ENCODE measurements around the gene PHRF1. TPM values are rescaled to one million over a fixed set of nuclear protein-coding genes. Genes with fewer than 3 reads are reported as not detected.

Gene PHRF1
- total and polyA plus RNA-seq, 7 experiments from 2014 or later = 6.2 to 55.2 (median 47.5) TPM

DNA sequence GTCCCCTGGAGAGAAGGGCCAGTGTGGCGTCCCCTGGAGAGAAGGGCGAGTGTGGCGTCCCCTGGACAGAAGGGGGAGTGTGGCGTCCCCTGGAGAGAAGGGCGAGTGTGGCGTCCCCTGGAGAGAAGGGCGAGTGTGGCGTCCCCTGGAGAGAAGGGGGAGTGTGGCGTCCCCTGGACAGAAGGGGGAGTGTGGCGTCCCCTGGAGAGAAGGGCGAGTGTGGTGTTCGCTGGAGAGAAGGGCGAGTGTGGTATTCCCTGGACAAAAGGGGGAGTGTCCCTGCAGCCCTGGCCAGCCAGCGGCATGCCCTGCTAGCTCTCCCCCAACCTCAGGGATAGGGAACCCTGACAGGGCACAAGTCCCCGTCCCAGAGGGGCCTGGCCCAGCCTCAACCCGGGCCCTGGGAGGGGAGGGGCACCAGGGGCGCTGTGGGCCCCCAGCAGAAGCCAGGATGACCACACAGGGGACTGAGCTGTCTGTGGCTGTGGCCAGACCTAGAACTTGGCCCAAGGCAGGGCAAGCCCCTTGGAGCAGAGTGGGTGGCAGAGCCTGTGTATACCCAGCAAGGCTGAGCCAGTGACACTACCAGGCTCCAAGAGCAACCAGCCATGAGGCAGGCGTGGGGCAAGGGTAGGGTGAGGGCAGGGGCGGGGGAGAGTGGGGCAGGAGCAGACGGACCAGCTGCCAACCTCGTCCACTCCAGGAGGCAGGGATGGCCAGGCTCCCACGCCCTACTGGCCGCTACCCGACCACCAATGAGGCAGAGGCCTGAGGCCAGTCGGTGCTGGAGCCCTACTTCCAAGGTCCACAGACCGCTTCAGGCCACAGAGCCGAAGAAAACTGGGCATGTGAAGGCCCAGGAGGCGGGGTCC, 45.1 kb upstream of the PHRF1 start:
- Histone ChIP-seq H3K4me3 (ENCODE audit: low read length) (no peak overlapping the region), H3K9me3 (ENCODE audit: control insufficient read depth in 2 of 3, low read length in 3 of 3) (no peaks in the 10 kb centered on the region), H3K27me3 (ENCODE audit: control insufficient read depth in 2 of 2, insufficient read depth in 2 of 2, low read length in 2 of 2) (no peaks in the 10 kb centered on the region), H3K27ac (ENCODE audit: low read depth, low read length) (no peak overlapping the region), H3K4me1 (ENCODE audit: control insufficient read depth in 2 of 2, insufficient read depth in 2 of 2, low read length in 2 of 2) (peaks cover 5 to 6% of the 10 kb centered on the region in 2 donors), H3K36me3 (ENCODE audit: control insufficient read depth in 2 of 3, insufficient read depth in 3 of 3, low read length in 3 of 3) (peaks cover 0 to 30% (median 0%) of the 10 kb centered on the region in 3 experiments)
- Mint-ChIP-seq H3K9me3 (no peaks in the 10 kb centered on the region), H3K4me1 (peaks cover 0 to 5% (median 2%) of the 10 kb centered on the region in 7 donors), H3K27ac (no peak overlapping the region), H3K27me3 (no peaks in the 10 kb centered on the region), H3K4me3 (no peak overlapping the region), H3K36me3 (peaks cover 0 to 6% (median 0%) of the 10 kb centered on the region in 5 donors)
- ATAC-seq (no peak), DNase-seq (no peak)
- intact Hi-C loops (cut with micrococcal nuclease) = no loop called here
- ChIA-PET CTCF (interaction anchor here (1.6 kb wide), 1 partner anchor 12 kb away, joined by 5 read pairs; no protein-coding TSS in a partner anchor), POLR2A (no interaction called here)

DNA sequence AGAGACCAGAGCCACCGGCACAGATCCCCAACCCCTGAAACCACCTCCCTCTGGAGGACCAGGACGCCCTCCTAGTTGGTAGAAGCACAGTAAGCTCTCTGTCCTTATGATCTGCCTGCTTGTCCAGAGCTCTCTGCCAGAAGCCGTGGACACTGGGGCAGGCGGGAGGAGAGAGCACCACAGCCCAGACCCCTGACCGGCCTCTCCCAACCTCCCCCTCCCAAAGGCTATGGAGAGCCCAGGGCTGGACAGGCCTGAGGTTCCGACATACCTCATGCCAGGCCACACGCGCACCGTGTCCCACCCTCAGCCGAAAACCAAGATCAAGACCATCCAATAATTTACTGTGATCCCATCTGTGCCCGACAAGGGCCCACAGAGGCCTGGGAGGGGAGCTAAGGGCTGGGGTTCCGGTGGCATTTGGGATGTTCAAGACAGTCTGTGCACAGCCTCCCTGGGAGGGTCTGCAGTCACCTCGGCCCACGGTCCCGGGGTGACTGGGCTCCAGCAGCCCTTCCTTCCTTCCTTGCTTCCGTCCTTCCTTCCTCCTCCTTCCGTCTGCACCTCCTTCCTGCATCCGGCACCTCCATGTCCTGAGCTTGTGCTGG, 44.2 kb upstream of the PHRF1 start:
- no peak overlapping the region for H3K27ac ChIP-seq (ENCODE audit: low read depth, low read length)
- Mint-ChIP-seq H3K4me3 (peak overlapping the region in 1 of 10 donors; percentile 38), H3K36me3 (peaks cover 0 to 6% (median 0%) of the 10 kb centered on the region in 5 donors), H3K27ac (no peak overlapping the region), H3K9me3 (no peaks in the 10 kb centered on the region), H3K4me1 (peaks cover 0 to 8% (median 5%) of the 10 kb centered on the region in 7 donors), H3K27me3 (no peaks in the 10 kb centered on the region)
- H3K4me1 ChIP-seq (ENCODE audit: control insufficient read depth in 2 of 2, insufficient read depth in 2 of 2, low read length in 2 of 2) = peaks cover 11 to 12% of the 10 kb centered on the region in 2 donors
- no peak for ATAC-seq
- no peak overlapping the region for H3K4me3 ChIP-seq (ENCODE audit: low read length)
- POLR2A ChIA-PET = interaction anchor here (0.7 to 1.3 kb wide), 2 partner anchors 26 to 226 kb away, joined by 3 to 4 read pairs; no protein-coding TSS in a partner anchor
- H3K27me3 ChIP-seq (ENCODE audit: control insufficient read depth in 2 of 2, insufficient read depth in 2 of 2, low read length in 2 of 2) = no peaks in the 10 kb centered on the region
- intact Hi-C loops (cut with micrococcal nuclease) = no loop called here
- CTCF ChIA-PET = interaction anchor here (1.6 kb wide), 1 partner anchor 13 kb away, joined by 5 read pairs; no protein-coding TSS in a partner anchor
- no peak for DNase-seq
- peaks cover 0 to 30% (median 0%) of the 10 kb centered on the region in 3 experiments for H3K36me3 ChIP-seq (ENCODE audit: control insufficient read depth in 2 of 3, insufficient read depth in 3 of 3, low read length in 3 of 3)
- H3K9me3 ChIP-seq (ENCODE audit: control insufficient read depth in 2 of 3, low read length in 3 of 3) = no peaks in the 10 kb centered on the region

DNA sequence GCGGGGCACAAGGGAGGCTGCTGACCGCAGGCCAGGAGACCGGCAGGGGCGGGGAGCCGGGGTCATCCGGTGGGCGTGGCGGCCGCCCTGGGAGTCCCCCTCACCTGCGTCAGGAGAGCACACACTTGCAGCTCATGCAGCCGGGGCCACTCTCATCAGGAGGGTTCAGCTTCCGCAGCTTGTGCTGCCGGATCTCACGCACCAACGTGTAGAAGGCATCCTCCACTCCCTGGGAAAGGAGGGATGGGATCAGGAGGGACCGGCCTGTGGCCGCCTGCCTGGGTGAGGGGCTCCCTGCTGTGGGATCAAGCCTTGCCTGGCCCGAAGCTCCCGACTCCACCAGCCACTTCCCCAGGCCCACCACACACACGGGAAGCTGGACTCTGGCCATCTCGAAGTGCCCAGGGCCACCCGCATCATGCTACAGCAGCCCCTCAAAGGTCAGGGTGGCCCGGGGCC, 43.7 kb upstream of the PHRF1 start:
- Mint-ChIP-seq H3K4me3 (peak overlapping the region in 1 of 10 donors; percentile 38), H3K27ac (no peak overlapping the region), H3K27me3 (no peaks in the 10 kb centered on the region), H3K36me3 (peaks cover 0 to 6% (median 0%) of the 10 kb centered on the region in 5 donors), H3K9me3 (no peaks in the 10 kb centered on the region), H3K4me1 (peaks cover 4 to 10% (median 8%) of the 10 kb centered on the region in 7 donors)
- intact Hi-C loops (cut with micrococcal nuclease) = no loop called here
- DNase-seq (no peak), ATAC-seq (no peak)
- ChIA-PET POLR2A (interaction anchor here (0.6 to 1.3 kb wide), 3 partner anchors 11 to 226 kb away, joined by 3 to 4 read pairs (median 3); no protein-coding TSS in a partner anchor), CTCF (interaction anchor here (1.6 kb wide), 1 partner anchor 14 kb away, joined by 5 read pairs; no protein-coding TSS in a partner anchor)
- Histone ChIP-seq H3K4me3 (ENCODE audit: low read length) (no peak overlapping the region), H3K36me3 (ENCODE audit: control insufficient read depth in 2 of 3, insufficient read depth in 3 of 3, low read length in 3 of 3) (peaks cover 0 to 30% (median 0%) of the 10 kb centered on the region in 3 experiments), H3K9me3 (ENCODE audit: control insufficient read depth in 2 of 3, low read length in 3 of 3) (no peaks in the 10 kb centered on the region), H3K27ac (ENCODE audit: low read depth, low read length) (no peak overlapping the region), H3K4me1 (ENCODE audit: control insufficient read depth in 2 of 2, insufficient read depth in 2 of 2, low read length in 2 of 2) (peaks cover 14% of the 10 kb centered on the region in 2 donors), H3K27me3 (ENCODE audit: control insufficient read depth in 2 of 2, insufficient read depth in 2 of 2, low read length in 2 of 2) (no peaks in the 10 kb centered on the region)

DNA sequence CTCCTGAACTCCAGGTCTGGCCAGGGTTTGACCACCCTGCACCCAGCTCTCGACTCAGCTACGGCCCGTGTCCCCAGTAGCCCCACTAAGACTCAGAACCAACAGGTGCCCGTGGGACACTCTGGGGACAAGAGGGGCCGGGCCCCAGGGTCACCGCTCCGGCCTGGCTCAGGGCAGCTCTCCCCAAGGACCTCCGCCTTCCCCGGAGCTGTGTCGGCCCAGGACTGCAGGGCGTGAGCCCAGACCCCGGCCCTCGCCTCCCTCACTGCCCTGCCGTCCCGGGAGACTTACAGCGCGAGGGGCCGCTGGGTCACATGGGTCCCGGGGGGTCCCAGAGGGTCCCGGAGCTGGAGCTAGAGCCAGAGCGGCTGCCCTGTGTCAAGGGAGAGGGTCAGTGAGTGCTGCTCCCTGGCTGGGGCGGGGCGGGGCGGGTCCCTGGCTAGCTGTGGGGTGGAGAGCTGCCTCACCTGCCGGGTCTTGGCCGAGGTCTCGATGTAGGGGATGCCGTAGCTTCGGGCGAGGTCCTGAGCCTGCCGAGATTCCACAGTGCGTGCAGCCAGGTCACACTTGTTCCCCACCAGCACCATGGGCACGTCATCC, 43.2 kb upstream of the PHRF1 start:
- peaks cover 0 to 6% (median 0%) of the 10 kb centered on the region in 5 donors for H3K36me3 Mint-ChIP-seq
- Histone ChIP-seq H3K27me3 (ENCODE audit: control insufficient read depth in 2 of 2, insufficient read depth in 2 of 2, low read length in 2 of 2) (no peaks in the 10 kb centered on the region), H3K27ac (ENCODE audit: low read depth, low read length) (no peak overlapping the region), H3K9me3 (ENCODE audit: control insufficient read depth in 2 of 3, low read length in 3 of 3) (no peaks in the 10 kb centered on the region), H3K36me3 (ENCODE audit: control insufficient read depth in 2 of 3, insufficient read depth in 3 of 3, low read length in 3 of 3) (peaks cover 0 to 30% (median 0%) of the 10 kb centered on the region in 3 experiments), H3K4me1 (ENCODE audit: control insufficient read depth in 2 of 2, insufficient read depth in 2 of 2, low read length in 2 of 2) (peaks cover 19 to 20% of the 10 kb centered on the region in 2 donors), H3K4me3 (ENCODE audit: low read length) (no peak overlapping the region)
- CTCF ChIA-PET = interaction anchor here (1.6 kb wide), 1 partner anchor 14 kb away, joined by 5 read pairs; no protein-coding TSS in a partner anchor
- H3K9me3 Mint-ChIP-seq = no peaks in the 10 kb centered on the region
- H3K27ac Mint-ChIP-seq = no peak overlapping the region
- ATAC-seq = no peak
- H3K27me3 Mint-ChIP-seq = no peaks in the 10 kb centered on the region
- H3K4me1 Mint-ChIP-seq = peaks cover 5 to 15% (median 10%) of the 10 kb centered on the region in 7 donors
- intact Hi-C loops (cut with micrococcal nuclease) = no loop called here
- POLR2A ChIA-PET = interaction anchor here (0.6 to 1.3 kb wide), 3 partner anchors 11 to 227 kb away, joined by 3 to 4 read pairs (median 3); no protein-coding TSS in a partner anchor
- peak overlapping the region in 2 of 10 donors; percentile 53 to 56 for H3K4me3 Mint-ChIP-seq
- no peak for DNase-seq

DNA sequence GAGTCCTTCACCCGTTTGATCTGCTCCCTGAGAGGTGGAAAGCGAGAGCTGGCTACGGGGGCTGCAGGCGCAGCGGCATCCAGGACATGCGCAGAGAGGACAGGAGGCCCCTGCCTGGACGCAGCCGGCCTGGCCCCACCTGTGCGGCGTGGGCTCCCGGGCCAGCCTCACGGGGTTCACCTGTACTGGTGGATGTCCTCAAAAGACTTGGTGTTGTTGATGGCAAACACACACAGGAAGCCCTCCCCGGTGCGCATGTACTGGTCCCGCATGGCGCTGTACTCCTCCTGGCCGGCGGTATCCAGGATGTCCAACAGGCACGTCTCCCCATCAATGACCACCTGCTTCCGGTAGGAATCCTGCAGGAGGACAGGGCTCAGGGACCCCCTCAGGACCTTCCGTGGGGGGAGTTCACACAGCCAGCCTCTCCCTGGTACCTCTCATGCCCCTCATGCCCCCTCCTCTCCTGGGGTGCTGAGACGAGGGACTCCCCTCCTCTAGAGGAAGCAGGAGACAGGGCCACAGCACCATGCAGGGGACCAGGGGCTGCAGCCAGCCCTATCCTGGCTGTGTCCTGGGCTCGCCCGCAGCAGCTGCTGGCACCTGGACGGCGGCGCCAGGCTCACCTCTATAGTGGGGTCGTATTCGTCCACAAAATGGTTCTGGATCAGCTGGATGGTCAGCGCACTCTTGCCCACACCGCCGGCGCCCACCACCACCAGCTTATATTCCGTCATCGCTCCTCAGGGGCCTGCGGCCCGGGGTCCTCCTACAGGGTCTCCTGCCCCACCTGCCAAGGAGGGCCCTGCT, 42.5 kb upstream of the PHRF1 start:
- ChIA-PET CTCF (interaction anchor here (0.6 kb wide), 1 partner anchor 78 kb away, joined by 4 read pairs; no protein-coding TSS in a partner anchor), POLR2A (interaction anchor here (0.7 to 4.0 kb wide), 6 partner anchors 12 to 275 kb away, joined by 4 to 26 read pairs (median 4); partner anchors contain the start of gene RNH1)
- H3K27me3 Mint-ChIP-seq = no peaks in the 10 kb centered on the region
- peak overlapping the region in 7 of 10 donors; percentile 33 to 83 (median 73) for H3K4me3 Mint-ChIP-seq
- peaks cover 0 to 30% (median 0%) of the 10 kb centered on the region in 3 experiments for H3K36me3 ChIP-seq (ENCODE audit: control insufficient read depth in 2 of 3, insufficient read depth in 3 of 3, low read length in 3 of 3)
- H3K4me1 Mint-ChIP-seq = peaks cover 5 to 16% (median 11%) of the 10 kb centered on the region in 7 donors
- no peaks in the 10 kb centered on the region for H3K27me3 ChIP-seq (ENCODE audit: control insufficient read depth in 2 of 2, insufficient read depth in 2 of 2, low read length in 2 of 2)
- H3K4me3 ChIP-seq (ENCODE audit: low read length) = no peak overlapping the region
- H3K27ac ChIP-seq (ENCODE audit: low read depth, low read length) = peak overlapping the region; percentile 71
- no peaks in the 10 kb centered on the region for H3K9me3 Mint-ChIP-seq
- intact Hi-C loops (cut with micrococcal nuclease) = loop anchor here in 1 of 2 donors (2.0 kb wide), 1 partner anchor 35 kb away; no protein-coding TSS in a partner anchor
- ATAC-seq (no peak), DNase-seq (no peak)
- H3K36me3 Mint-ChIP-seq = peaks cover 0 to 6% (median 0%) of the 10 kb centered on the region in 5 donors
- H3K4me1 ChIP-seq (ENCODE audit: control insufficient read depth in 2 of 2, insufficient read depth in 2 of 2, low read length in 2 of 2) = peaks cover 20 to 21% of the 10 kb centered on the region in 2 donors
- H3K27ac Mint-ChIP-seq = no peak overlapping the region
- no peaks in the 10 kb centered on the region for H3K9me3 ChIP-seq (ENCODE audit: control insufficient read depth in 2 of 3, low read length in 3 of 3)
